ENCODE measurements around the gene CCT7. TPM values are rescaled to one million over a fixed set of nuclear protein-coding genes. Genes with fewer than 3 reads are reported as not detected.

Gene CCT7
- total RNA-seq, 3 donors from 2014 or later (not counting 1 experiment from before 2014, with no cell fraction given): 82.3 to 114 (median 112) TPM

- Histone ChIP-seq H3K9me3 (ENCODE audit: control insufficient read depth, insufficient read depth, low read length) (no peaks in the 10 kb centered on the region), H3K27me3 (ENCODE audit: control insufficient read depth, insufficient read depth, low read length) (peaks cover 63% of the 10 kb centered on the region), H3K4me1 (ENCODE audit: control insufficient read depth, insufficient read depth, low read length) (peaks cover 26% of the 10 kb centered on the region), H3K36me3 (ENCODE audit: control insufficient read depth, insufficient read depth, low read length) (no peaks in the 10 kb centered on the region), H3K27ac (ENCODE audit: low read length) (no peak overlapping the region), H3K4me3 (ENCODE audit: low read length) (no peak overlapping the region)
- Mint-ChIP-seq H3K9me3 (no peaks in the 10 kb centered on the region), H3K4me3 (peak overlapping the region; percentile 70), H3K27ac (peak overlapping the region in 1 of 2 donors; percentile 75), H3K36me3 (no peaks in the 10 kb centered on the region), H3K27me3 (ENCODE audit: low read depth in 2 of 2) (peaks cover 56 to 57% of the 10 kb centered on the region in 2 donors), H3K4me1 (peaks cover 7 to 8% of the 10 kb centered on the region in 2 donors)
- 9% methylated on average over 38 of the region's 38 CpGs for WGBS (ENCODE audit: insufficient coverage)
- no peak for DNase-seq
- intact Hi-C loops (cut with micrococcal nuclease): loop anchor here (2.0 to 5.0 kb wide), 2 partner anchors 80 to 92 kb away; partner anchors contain the start of genes ALMS1 and SMYD5
- no peak for ATAC-seq
- no peak for TF ChIP-seq CTCF (IDR thresholded peaks at IDR 0.05)
Observed at GRCh38 chr2:73292316-73292905, 58.3 kb downstream of the CCT7 start.

GRCh38 chr2:73292906-73293533 lies 58.9 kb downstream of the CCT7 start:
- peaks cover 7 to 8% of the 10 kb centered on the region in 2 donors for H3K4me1 Mint-ChIP-seq
- TF ChIP-seq CTCF (IDR thresholded peaks at IDR 0.05): no peak
- ATAC-seq: no peak

GRCh38 chr2:73293534-73294171 lies 59.5 kb downstream of the CCT7 start, which contains the start of gene EGR4:
Gene EGR4 (minus strand): TSS chr2:73293548. CDS start chr2:73293317, 231 bp downstream.
- Mint-ChIP-seq H3K4me3 (peak within 1 kb of the TSS; percentile 72), H3K36me3 (no peaks in the 10 kb centered on the region), H3K9me3 (no peaks in the 10 kb centered on the region), H3K4me1 (peaks cover 7 to 8% of the 10 kb centered on the region in 2 donors), H3K27me3 (ENCODE audit: low read depth in 2 of 2) (peaks cover 59 to 62% of the 10 kb centered on the region in 2 donors), H3K27ac (peak within 1 kb of the TSS in 1 of 2 donors; percentile 75)
- ATAC-seq (peak; percentile 93 to 95 (median 94)), DNase-seq (peak; percentile 85 to 95)
- H3K4me1 ChIP-seq (ENCODE audit: control insufficient read depth, insufficient read depth, low read length): peaks cover 26% of the 10 kb centered on the region
- H3K27ac ChIP-seq (ENCODE audit: low read length): no peak within 1 kb of the TSS
- intact Hi-C loops (cut with micrococcal nuclease): loop anchor here (1.0 to 5.0 kb wide), 4 partner anchors 9 to 91 kb away; partner anchors contain the start of genes ALMS1, FBXO41, PRADC1 and SMYD5
- H3K4me3 ChIP-seq (ENCODE audit: low read length): peak within 1 kb of the TSS; percentile 30
- H3K27me3 ChIP-seq (ENCODE audit: control insufficient read depth, insufficient read depth, low read length): peaks cover 63% of the 10 kb centered on the region
- no peaks in the 10 kb centered on the region for H3K36me3 ChIP-seq (ENCODE audit: control insufficient read depth, insufficient read depth, low read length)
- 1% methylated on average over 44 of the region's 45 CpGs for WGBS (ENCODE audit: insufficient coverage)
- no peak for TF ChIP-seq CTCF (IDR thresholded peaks at IDR 0.05)
- no peaks in the 10 kb centered on the region for H3K9me3 ChIP-seq (ENCODE audit: control insufficient read depth, insufficient read depth, low read length)

More at GRCh38 chr2:73292906-73293533, 58.9 kb downstream of the CCT7 start:
- no peaks in the 10 kb centered on the region for H3K36me3 Mint-ChIP-seq
- H3K4me3 Mint-ChIP-seq: peak overlapping the region; percentile 72
- Histone ChIP-seq H3K36me3 (ENCODE audit: control insufficient read depth, insufficient read depth, low read length) (no peaks in the 10 kb centered on the region), H3K4me1 (ENCODE audit: control insufficient read depth, insufficient read depth, low read length) (peaks cover 26% of the 10 kb centered on the region), H3K4me3 (ENCODE audit: low read length) (peak overlapping the region; percentile 30), H3K9me3 (ENCODE audit: control insufficient read depth, insufficient read depth, low read length) (no peaks in the 10 kb centered on the region), H3K27ac (ENCODE audit: low read length) (no peak overlapping the region), H3K27me3 (ENCODE audit: control insufficient read depth, insufficient read depth, low read length) (peaks cover 63% of the 10 kb centered on the region)
- H3K27me3 Mint-ChIP-seq (ENCODE audit: low read depth in 2 of 2): peaks cover 61 to 62% of the 10 kb centered on the region in 2 donors
- WGBS (ENCODE audit: insufficient coverage): 4% methylated on average over 63 of the region's 64 CpGs
- peak overlapping the region in 1 of 2 donors; percentile 75 for H3K27ac Mint-ChIP-seq
- H3K9me3 Mint-ChIP-seq: no peaks in the 10 kb centered on the region
- DNase-seq: peak in 1 of 2 donors; percentile 32
- intact Hi-C loops (cut with micrococcal nuclease): loop anchor here (1.0 to 5.0 kb wide), 4 partner anchors 9 to 92 kb away; partner anchors contain the start of genes ALMS1, FBXO41, PRADC1 and SMYD5

Data from natural killer cell (primary cell).